KMS-11 (cell line): Measurements from ENCODE around the gene CENPV.
"Not testable (repeated sequence)": the region's sequence is repeated elsewhere in the genome, so short reads cannot be mapped to it uniquely, and the experiment has no call there.

Experiments
- H2AFZ ChIP-seq: fragments of 200-600 bp; sonication (generic); 2 replicates; pipeline ENCODE4 v1.6.1; 2016; ENCODE audit warnings: antibody characterized with exemption, mixed run types, low read depth
- H3K27ac ChIP-seq: fragments of 200-600 bp; sonication (generic); 2 replicates; pipeline ENCODE4 v1.6.1; 2016; ENCODE audit warnings: mild to moderate bottlenecking, mixed run types
- H3K27me3 ChIP-seq: fragments of 200-600 bp; sonication (generic); 2 replicates; pipeline ENCODE4 v1.6.1; 2017; ENCODE audit warnings: mild to moderate bottlenecking, low read depth, mixed run types, moderate library complexity; ENCODE audit not compliant: insufficient read depth
- H3K36me3 ChIP-seq: fragments of 200-600 bp; sonication (generic); 2 replicates; pipeline ENCODE4 v1.6.1; 2017; ENCODE audit warnings: mild to moderate bottlenecking, mixed run types; ENCODE audit not compliant: insufficient read depth
- H3K4me1 ChIP-seq: fragments of 200-600 bp; sonication (generic); 2 replicates; pipeline ENCODE4 v1.6.1; 2016; ENCODE audit warnings: mild to moderate bottlenecking, low read depth, mixed run types; ENCODE audit not compliant: poor library complexity, severe bottlenecking
- H3K4me2 ChIP-seq: fragments of 200-600 bp; sonication (generic); 2 replicates; pipeline ENCODE4 v1.7.0; 2016; ENCODE audit warnings: mild to moderate bottlenecking, mixed run types
- H3K4me3 ChIP-seq: fragments of 200-600 bp; sonication (generic); IDR thresholded peaks from 2 replicates; pipeline ENCODE4 v1.6.1; 2017; ENCODE audit warnings: low read depth, low read length, mixed read lengths; ENCODE audit not compliant: insufficient read depth
- H3K79me2 ChIP-seq: fragments of 200-600 bp; sonication (generic); 2 replicates; pipeline ENCODE4 v1.6.1; 2016; ENCODE audit warnings: low read depth, mixed run types; ENCODE audit not compliant: insufficient read depth
- H3K9ac ChIP-seq: fragments of 200-600 bp; sonication (generic); 2 replicates; pipeline ENCODE4 v1.6.1; 2016; ENCODE audit warnings: mild to moderate bottlenecking, mixed run types
- H4K20me1 ChIP-seq: fragments of 200-600 bp; sonication (generic); 2 replicates; pipeline ENCODE4 v1.6.1; 2016; ENCODE audit warnings: mild to moderate bottlenecking, mixed run types; ENCODE audit not compliant: insufficient read depth
- TF ChIP-seq, protein P1 (sequence below): fragments of 200-600 bp; sonication (generic); conservative IDR thresholded peaks from 2 replicates; pipeline ENCODE4 v1.6.1; 2017; ENCODE audit warnings: low read depth, mild to moderate bottlenecking, antibody characterized with exemption, low read length, moderate library complexity, mixed read lengths

Gene CENPV

DNA sequence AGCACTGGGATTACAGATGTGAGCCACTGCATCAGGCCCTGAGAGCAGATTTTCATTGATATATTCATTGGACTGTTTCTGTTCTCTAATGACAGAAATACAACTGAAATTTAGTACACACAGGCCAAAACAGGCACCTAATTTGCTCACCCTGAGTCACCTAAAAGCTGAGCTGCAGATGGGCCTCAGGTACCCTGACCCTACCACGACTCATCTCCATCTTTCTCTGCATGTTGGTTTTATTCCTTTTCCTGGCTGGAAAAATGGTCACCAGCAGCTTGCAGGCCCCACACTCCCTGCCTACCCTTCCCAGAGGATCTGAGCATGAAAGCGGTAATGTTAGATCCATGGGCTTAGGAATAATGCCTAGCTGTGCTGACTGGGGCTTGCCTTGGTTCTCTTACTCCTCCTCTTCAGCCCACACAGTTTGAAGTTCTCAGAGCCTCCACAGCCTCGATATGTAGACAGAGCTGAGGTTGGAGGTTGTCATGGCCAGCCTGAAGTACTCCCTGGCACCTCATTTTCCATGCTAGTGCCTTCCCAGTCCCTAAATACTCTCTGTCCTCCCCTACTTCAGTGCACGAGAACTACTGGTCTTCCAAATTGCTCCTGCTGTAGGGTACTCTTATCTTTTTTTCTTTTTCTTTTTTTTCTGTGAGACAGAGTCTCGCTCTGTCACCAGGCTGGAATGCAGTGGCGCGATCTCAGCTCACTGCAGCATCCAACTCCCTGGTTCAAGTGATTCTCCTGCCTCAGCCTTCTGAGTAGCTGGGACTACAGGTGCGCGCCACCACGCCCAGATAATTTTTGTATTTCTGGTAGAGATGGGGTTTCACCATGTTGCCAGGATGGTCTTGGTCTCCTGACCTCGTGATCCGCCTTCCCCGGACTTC is 51.1 kb downstream of the CENPV start:
- TF ChIP-seq, protein P1, sequence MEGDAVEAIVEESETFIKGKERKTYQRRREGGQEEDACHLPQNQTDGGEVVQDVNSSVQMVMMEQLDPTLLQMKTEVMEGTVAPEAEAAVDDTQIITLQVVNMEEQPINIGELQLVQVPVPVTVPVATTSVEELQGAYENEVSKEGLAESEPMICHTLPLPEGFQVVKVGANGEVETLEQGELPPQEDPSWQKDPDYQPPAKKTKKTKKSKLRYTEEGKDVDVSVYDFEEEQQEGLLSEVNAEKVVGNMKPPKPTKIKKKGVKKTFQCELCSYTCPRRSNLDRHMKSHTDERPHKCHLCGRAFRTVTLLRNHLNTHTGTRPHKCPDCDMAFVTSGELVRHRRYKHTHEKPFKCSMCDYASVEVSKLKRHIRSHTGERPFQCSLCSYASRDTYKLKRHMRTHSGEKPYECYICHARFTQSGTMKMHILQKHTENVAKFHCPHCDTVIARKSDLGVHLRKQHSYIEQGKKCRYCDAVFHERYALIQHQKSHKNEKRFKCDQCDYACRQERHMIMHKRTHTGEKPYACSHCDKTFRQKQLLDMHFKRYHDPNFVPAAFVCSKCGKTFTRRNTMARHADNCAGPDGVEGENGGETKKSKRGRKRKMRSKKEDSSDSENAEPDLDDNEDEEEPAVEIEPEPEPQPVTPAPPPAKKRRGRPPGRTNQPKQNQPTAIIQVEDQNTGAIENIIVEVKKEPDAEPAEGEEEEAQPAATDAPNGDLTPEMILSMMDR = no peak
- no peak overlapping the region for H3K27ac ChIP-seq
- no peak overlapping the region for H3K4me3 ChIP-seq
- no peaks in the 10 kb centered on the region for H3K79me2 ChIP-seq
- H3K9ac ChIP-seq = no peak overlapping the region
- H3K27me3 ChIP-seq = no peaks in the 10 kb centered on the region
- no peaks in the 10 kb centered on the region for H4K20me1 ChIP-seq
- H3K4me2 ChIP-seq = no peak overlapping the region
- no peak overlapping the region for H2AFZ ChIP-seq
- no peaks in the 10 kb centered on the region for H3K4me1 ChIP-seq
- no peaks in the 10 kb centered on the region for H3K36me3 ChIP-seq

DNA sequence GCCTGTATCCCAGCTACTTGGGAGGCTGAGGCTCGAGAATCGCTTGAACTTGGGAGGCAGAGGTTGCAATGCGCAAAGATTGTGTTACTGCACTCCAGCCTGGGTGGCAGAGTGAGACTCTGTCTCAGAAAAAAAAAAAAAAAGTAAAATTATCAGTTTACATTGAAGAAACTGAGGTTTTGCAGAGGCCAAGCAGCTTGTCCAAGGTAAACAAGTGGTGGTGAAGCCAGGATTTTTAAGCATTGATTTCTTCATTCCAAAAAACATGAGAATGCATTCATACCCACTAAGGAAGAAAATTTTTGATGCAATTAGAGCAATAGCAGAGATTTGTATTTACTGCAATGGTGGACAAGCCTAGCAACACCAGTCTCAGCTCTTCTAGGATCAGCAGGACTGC is 52.7 kb downstream of the CENPV start:
- no peaks in the 10 kb centered on the region for H3K79me2 ChIP-seq
- H2AFZ ChIP-seq = no peak overlapping the region
- no peaks in the 10 kb centered on the region for H3K4me1 ChIP-seq
- H4K20me1 ChIP-seq = no peaks in the 10 kb centered on the region
- H3K36me3 ChIP-seq = no peaks in the 10 kb centered on the region
- no peak overlapping the region for H3K4me2 ChIP-seq
- H3K9ac ChIP-seq = no peak overlapping the region
- TF ChIP-seq, protein P1 = no peak
- H3K4me3 ChIP-seq = no peak overlapping the region
- no peak overlapping the region for H3K27ac ChIP-seq
- no peaks in the 10 kb centered on the region for H3K27me3 ChIP-seq

DNA sequence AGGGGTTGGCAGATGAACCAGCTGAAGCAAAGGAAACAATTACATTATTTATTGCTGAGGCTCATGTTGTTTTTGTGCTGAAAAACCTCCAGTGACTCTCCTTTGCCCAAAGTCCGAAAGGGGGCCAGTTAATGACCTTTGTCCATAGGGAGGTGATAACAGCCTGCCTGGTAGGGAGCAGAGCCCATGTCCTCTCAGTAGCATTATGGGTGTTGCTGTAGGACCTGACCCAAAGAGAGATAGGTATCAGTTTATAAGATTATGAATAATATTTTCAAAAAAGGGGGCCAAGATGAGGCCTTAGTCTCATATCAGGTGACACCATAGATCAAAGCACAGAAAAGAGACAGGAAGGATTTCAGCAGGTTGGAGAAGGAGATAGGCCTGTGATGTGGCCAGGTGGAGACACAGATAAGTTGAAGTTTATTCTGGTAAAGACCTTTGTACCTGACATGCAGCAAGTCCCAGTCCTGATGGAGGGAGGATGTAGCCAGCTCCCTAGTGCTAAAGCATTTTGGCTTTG is 55.1 kb downstream of the CENPV start:
- Histone ChIP-seq H3K79me2 (no peaks in the 10 kb centered on the region), H4K20me1 (no peaks in the 10 kb centered on the region), H3K4me3 (no peak overlapping the region), H2AFZ (no peak overlapping the region), H3K27ac (no peak overlapping the region), H3K36me3 (no peaks in the 10 kb centered on the region), H3K9ac (no peak overlapping the region), H3K4me1 (no peaks in the 10 kb centered on the region), H3K4me2 (no peak overlapping the region), H3K27me3 (no peaks in the 10 kb centered on the region)
- TF ChIP-seq, protein P1 = no peak

DNA sequence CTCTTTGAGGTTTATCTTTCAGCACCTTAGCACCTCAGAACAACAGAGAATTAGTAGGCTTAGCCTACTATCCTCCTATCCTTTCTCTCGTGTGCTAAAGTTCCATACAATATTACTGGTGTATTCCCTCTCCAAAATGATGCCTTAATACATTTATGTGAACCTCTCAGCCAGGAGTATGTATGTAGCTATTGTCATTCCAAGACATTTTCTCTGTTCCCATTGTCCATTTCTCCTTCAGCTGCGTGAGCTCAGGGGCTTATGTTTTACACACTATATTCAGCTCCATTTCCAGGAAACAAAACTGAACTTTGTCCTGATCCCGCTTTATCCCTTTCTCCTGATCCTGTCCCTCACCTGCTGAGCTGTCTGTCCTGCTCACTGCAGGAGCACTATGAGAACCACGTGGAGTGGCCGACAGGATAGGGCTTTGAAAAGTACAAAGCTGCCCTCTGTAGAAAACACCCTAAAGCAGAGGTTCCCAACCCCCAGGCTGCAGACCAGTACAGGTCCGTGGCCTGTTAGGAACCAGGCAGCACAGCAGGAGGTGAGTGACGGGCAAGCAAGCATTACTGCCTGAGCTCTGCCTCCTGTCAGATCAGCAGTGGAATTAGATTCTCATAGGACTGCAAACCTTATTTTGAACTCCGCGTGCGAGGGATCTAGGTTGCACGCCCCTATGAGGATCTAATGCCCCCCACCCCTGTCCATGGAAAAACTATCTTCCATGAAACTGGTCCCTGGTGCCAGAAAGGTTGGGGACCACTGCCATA is 55.7 kb downstream of the CENPV start:
- Histone ChIP-seq H3K4me3 (no peak overlapping the region), H3K4me1 (no peaks in the 10 kb centered on the region), H3K27me3 (no peaks in the 10 kb centered on the region), H3K27ac (no peak overlapping the region), H3K4me2 (no peak overlapping the region), H3K79me2 (no peaks in the 10 kb centered on the region), H3K36me3 (no peaks in the 10 kb centered on the region), H2AFZ (no peak overlapping the region), H4K20me1 (no peaks in the 10 kb centered on the region), H3K9ac (no peak overlapping the region)
- TF ChIP-seq, protein P1 = no peak

DNA sequence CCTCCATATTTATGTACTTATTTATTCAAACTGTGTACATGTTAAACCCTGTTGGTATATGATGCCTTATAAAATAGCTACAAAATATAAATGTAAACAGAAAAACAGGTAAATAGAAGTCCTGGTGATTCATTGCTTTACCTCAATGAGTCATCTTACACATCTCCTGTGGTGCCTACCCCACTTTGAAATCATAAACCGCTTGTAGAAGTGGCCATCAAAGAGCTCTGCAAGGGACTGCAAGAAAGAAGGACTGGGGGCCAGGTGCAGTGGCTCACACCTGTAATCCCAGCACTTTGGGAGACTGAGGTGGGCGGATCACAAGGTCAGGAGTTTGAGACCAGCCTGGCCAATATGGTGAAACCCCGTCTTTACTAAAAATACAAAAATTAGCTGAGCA is 57.2 kb downstream of the CENPV start:
- H4K20me1 ChIP-seq, H3K9ac ChIP-seq, H3K27ac ChIP-seq, H3K79me2 ChIP-seq, H3K4me1 ChIP-seq, H3K4me2 ChIP-seq, H3K36me3 ChIP-seq, H3K27me3 ChIP-seq, H3K4me3 ChIP-seq, H2AFZ ChIP-seq: not testable (repeated sequence)
